ENCODE results near the gene DENND6A. TPM values are rescaled to one million over a fixed set of nuclear protein-coding genes. Genes with fewer than 3 reads are reported as not detected.
A peak's percentile ranks its signal among the peaks of the same experiment; 100 is the strongest.

DENND6A gene
- total and polyA plus RNA-seq, 2 of the 13 experiments (the other 11 are each of a cell fraction or from before 2014, with no cell fraction given): 9.4 to 11.1 TPM

GRCh38 chr3:57597127-57597923 lies 95.6 kb downstream of the DENND6A start, which contains the start of gene ARF4 (continued):
- TF ChIP-seq SNAPC5 (CRISPR knock-in tag; IDR thresholded peaks at IDR 0.05; ENCODE audit: borderline replicate concordance): no peak
- TF ChIP-seq, protein P1, sequence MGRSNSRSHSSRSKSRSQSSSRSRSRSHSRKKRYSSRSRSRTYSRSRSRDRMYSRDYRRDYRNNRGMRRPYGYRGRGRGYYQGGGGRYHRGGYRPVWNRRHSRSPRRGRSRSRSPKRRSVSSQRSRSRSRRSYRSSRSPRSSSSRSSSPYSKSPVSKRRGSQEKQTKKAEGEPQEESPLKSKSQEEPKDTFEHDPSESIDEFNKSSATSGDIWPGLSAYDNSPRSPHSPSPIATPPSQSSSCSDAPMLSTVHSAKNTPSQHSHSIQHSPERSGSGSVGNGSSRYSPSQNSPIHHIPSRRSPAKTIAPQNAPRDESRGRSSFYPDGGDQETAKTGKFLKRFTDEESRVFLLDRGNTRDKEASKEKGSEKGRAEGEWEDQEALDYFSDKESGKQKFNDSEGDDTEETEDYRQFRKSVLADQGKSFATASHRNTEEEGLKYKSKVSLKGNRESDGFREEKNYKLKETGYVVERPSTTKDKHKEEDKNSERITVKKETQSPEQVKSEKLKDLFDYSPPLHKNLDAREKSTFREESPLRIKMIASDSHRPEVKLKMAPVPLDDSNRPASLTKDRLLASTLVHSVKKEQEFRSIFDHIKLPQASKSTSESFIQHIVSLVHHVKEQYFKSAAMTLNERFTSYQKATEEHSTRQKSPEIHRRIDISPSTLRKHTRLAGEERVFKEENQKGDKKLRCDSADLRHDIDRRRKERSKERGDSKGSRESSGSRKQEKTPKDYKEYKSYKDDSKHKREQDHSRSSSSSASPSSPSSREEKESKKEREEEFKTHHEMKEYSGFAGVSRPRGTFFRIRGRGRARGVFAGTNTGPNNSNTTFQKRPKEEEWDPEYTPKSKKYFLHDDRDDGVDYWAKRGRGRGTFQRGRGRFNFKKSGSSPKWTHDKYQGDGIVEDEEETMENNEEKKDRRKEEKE (IDR thresholded peaks at IDR 0.05): no peak
- TF ChIP-seq PAXIP1 (CRISPR knock-in tag; conservative IDR thresholded peaks at IDR 0.05): peak; percentile 60
- TF ChIP-seq NFAT5 (CRISPR knock-in tag; IDR thresholded peaks at IDR 0.05): 0 out of 2 replicates have a peak, but pooled peaks have one; percentile 31
- peak; percentile 23; the same call in 1 of the 2 replicates for TF ChIP-seq ZNF567 (CRISPR knock-in tag; IDR thresholded peaks at IDR 0.05; ENCODE audit: borderline replicate concordance)
- peak; percentile 54 for TF ChIP-seq MNT (IDR thresholded peaks at IDR 0.05)
- TF ChIP-seq ZNF234 (CRISPR knock-in tag; conservative IDR thresholded peaks at IDR 0.05): no peak
- peak; percentile 69 for TF ChIP-seq FOXA3 (CRISPR knock-in tag; IDR thresholded peaks at IDR 0.05)
- no peak for TF ChIP-seq ZNF850 (CRISPR knock-in tag; conservative IDR thresholded peaks at IDR 0.05)
- peak; percentile 95 for TF ChIP-seq KAT8 (CRISPR knock-in tag; IDR thresholded peaks at IDR 0.05)
- no peak; the same call in 1 of the 2 replicates for TF ChIP-seq MLX (CRISPR knock-in tag; IDR thresholded peaks at IDR 0.05)
- 0 out of 2 replicates have a peak, but pooled peaks have one; percentile 43 for TF ChIP-seq ZSCAN20 (CRISPR knock-in tag; IDR thresholded peaks at IDR 0.05; ENCODE audit: borderline replicate concordance)
